Parathyroid adenoma (tissue), 2 donors: ENCODE measurements around the gene APPL2.

Experiments used
- H2AFZ ChIP-seq: fragments of 300-600 bp; sonication (generic); one replicate; pipeline ENCODE4 v1.7.0; 2017; ENCODE audit warnings: antibody characterized with exemption, mild to moderate bottlenecking
- H3K27ac ChIP-seq: fragments of 300-600 bp; sonication (generic); one replicate; pipeline ENCODE4 v1.7.0; 2017
- H3K27me3 ChIP-seq: fragments of 300-600 bp; sonication (generic); one replicate; pipeline ENCODE4 v1.7.0; 2017; ENCODE audit warnings: low read length; ENCODE audit not compliant: control insufficient read depth, insufficient read depth
- H3K36me3 ChIP-seq: fragments of 300-600 bp; sonication (generic); one replicate; pipeline ENCODE4 v1.7.0; 2017; ENCODE audit warnings: low read length; ENCODE audit not compliant: control insufficient read depth, insufficient read depth
- H3K4me1 ChIP-seq: fragments of 300-600 bp; sonication (generic); one replicate; pipeline ENCODE4 v1.7.0; 2017; ENCODE audit warnings: control low read depth
- H3K4me2 ChIP-seq: fragments of 300-600 bp; sonication (generic); one replicate; pipeline ENCODE4 v1.7.0; 2017; ENCODE audit warnings: low read length
- H3K4me3 ChIP-seq: fragments of 300-600 bp; sonication (generic); one replicate; pipeline ENCODE4 v1.7.0; 2017; ENCODE audit warnings: low read depth, low read length
- H3K79me2 ChIP-seq: fragments of 300-600 bp; sonication (generic); one replicate; pipeline ENCODE4 v1.7.0; 2017; ENCODE audit warnings: control low read depth
- H3K9ac ChIP-seq: fragments of 300-600 bp; sonication (generic); one replicate; pipeline ENCODE4 v1.7.0; 2017; ENCODE audit warnings: mild to moderate bottlenecking
- H3K9me3 ChIP-seq: fragments of 300-600 bp; sonication (generic); one replicate; pipeline ENCODE4 v1.7.0; 2017; ENCODE audit warnings: low read length; ENCODE audit not compliant: control insufficient read depth
- TF ChIP-seq, protein P1 (sequence below): fragments of 300-600 bp; sonication (generic); IDR thresholded peaks from one replicate; pipeline ENCODE4 v1.7.0; 2017; ENCODE audit warnings: antibody characterized with exemption, mild to moderate bottlenecking
- donor health status: primary hyperparathyroidism.

Gene APPL2

DNA sequence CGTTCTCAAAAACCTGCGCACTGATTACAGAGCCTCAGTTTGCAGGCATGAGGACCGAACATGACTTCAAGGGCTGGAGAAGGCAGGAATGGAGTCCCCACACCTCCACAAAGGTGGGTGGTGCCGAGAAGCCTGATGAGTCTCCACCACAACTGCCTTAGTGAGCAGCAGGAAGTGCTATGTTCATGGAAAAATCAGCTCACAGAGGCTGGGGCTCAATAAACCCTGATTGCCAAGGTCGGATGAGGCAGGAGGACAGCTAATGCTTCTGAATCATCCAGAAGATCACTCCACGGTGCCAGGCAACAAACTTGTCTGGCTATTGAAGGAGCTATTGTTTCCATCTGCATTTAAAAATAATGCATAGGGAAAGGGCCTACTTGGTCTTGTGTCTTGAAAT is 31.1 kb downstream of the APPL2 start:
- no peak overlapping the region for H3K4me2 ChIP-seq
- no peak overlapping the region for H3K4me3 ChIP-seq
- H3K27me3 ChIP-seq = no peaks in the 10 kb centered on the region
- no peaks in the 10 kb centered on the region for H3K36me3 ChIP-seq
- H3K9me3 ChIP-seq = no peaks in the 10 kb centered on the region
- H3K79me2 ChIP-seq = no peaks in the 10 kb centered on the region
- TF ChIP-seq, protein P1, sequence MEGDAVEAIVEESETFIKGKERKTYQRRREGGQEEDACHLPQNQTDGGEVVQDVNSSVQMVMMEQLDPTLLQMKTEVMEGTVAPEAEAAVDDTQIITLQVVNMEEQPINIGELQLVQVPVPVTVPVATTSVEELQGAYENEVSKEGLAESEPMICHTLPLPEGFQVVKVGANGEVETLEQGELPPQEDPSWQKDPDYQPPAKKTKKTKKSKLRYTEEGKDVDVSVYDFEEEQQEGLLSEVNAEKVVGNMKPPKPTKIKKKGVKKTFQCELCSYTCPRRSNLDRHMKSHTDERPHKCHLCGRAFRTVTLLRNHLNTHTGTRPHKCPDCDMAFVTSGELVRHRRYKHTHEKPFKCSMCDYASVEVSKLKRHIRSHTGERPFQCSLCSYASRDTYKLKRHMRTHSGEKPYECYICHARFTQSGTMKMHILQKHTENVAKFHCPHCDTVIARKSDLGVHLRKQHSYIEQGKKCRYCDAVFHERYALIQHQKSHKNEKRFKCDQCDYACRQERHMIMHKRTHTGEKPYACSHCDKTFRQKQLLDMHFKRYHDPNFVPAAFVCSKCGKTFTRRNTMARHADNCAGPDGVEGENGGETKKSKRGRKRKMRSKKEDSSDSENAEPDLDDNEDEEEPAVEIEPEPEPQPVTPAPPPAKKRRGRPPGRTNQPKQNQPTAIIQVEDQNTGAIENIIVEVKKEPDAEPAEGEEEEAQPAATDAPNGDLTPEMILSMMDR = no peak
- H2AFZ ChIP-seq = no peak overlapping the region
- no peaks in the 10 kb centered on the region for H3K4me1 ChIP-seq
- no peak overlapping the region for H3K27ac ChIP-seq
- H3K9ac ChIP-seq = no peak overlapping the region

DNA sequence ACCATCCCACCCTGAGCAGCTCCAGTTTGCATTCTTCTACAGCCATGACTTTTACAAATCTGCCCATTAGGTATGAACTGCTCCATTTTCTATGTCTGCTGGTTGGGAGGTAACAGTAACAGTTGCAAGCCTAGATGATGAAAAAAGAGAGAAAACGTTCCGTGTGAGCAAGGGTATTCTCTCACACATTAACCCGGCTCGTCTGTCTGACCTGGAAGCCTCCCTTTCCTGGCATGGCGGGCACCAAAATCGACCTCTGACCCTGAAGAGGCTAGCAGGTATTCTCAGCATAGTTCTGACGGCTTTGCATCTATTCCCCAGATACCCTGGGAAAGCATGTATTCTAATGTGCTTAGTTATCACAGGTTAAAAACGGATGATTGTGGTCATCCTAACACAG is 31.8 kb downstream of the APPL2 start:
- Histone ChIP-seq H2AFZ (no peak overlapping the region), H3K27ac (no peak overlapping the region), H3K4me1 (no peaks in the 10 kb centered on the region), H3K79me2 (no peaks in the 10 kb centered on the region), H3K9ac (no peak overlapping the region), H3K36me3 (no peaks in the 10 kb centered on the region), H3K9me3 (no peaks in the 10 kb centered on the region), H3K27me3 (no peaks in the 10 kb centered on the region), H3K4me3 (no peak overlapping the region), H3K4me2 (no peak overlapping the region)
- TF ChIP-seq, protein P1 = no peak

DNA sequence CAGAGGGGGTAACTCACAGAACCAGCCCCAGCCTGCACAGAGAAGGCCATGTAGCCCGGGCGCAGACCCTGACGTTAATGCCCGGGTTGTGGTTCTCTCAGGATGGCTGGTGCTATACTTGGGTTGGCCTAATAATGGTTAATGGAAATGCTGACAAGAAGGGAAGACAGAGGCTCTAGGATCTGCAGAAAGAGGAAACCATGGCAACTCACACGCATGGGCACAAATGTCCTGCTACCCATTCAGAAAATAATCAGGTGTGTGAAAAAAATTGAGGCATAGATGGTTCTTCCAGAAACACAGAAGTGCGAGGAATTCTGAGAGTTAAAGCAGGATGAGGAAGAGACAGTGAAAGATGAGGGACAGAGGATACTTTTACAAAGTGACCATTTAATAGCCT is 33.8 kb downstream of the APPL2 start:
- H3K4me2 ChIP-seq = peak overlapping the region; percentile 17
- no peaks in the 10 kb centered on the region for H3K79me2 ChIP-seq
- no peaks in the 10 kb centered on the region for H3K9me3 ChIP-seq
- no peak overlapping the region for H3K9ac ChIP-seq
- H3K27me3 ChIP-seq = no peaks in the 10 kb centered on the region
- H3K4me3 ChIP-seq = no peak overlapping the region
- no peak overlapping the region for H3K27ac ChIP-seq
- TF ChIP-seq, protein P1 = no peak
- no peaks in the 10 kb centered on the region for H3K4me1 ChIP-seq
- no peak overlapping the region for H2AFZ ChIP-seq
- no peaks in the 10 kb centered on the region for H3K36me3 ChIP-seq

DNA sequence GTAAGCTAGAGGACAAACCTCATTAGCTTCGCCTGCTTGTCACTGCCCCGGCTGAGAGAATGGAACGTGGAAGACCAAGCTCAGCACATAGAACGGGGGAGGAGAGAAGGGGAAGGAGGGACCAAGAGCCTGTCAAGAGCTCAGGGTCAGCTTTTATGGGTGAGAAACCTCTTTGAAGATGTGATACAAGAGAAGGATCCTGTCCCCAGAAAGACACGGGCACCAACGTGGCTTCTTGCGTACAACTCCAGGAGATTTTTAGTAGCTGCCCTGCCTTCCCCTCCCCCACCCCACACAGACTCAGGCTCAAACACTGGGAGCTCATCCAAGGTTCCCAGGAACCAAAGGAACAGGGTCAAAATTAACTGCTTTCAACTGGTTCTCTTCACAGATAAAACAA is 34.7 kb downstream of the APPL2 start:
- no peaks in the 10 kb centered on the region for H3K79me2 ChIP-seq
- H3K9ac ChIP-seq = no peak overlapping the region
- TF ChIP-seq, protein P1 = no peak
- H3K4me3 ChIP-seq = no peak overlapping the region
- H3K27ac ChIP-seq = no peak overlapping the region
- no peaks in the 10 kb centered on the region for H3K27me3 ChIP-seq
- no peaks in the 10 kb centered on the region for H3K9me3 ChIP-seq
- H3K4me2 ChIP-seq = no peak overlapping the region
- no peak overlapping the region for H2AFZ ChIP-seq
- no peaks in the 10 kb centered on the region for H3K36me3 ChIP-seq
- H3K4me1 ChIP-seq = no peaks in the 10 kb centered on the region

DNA sequence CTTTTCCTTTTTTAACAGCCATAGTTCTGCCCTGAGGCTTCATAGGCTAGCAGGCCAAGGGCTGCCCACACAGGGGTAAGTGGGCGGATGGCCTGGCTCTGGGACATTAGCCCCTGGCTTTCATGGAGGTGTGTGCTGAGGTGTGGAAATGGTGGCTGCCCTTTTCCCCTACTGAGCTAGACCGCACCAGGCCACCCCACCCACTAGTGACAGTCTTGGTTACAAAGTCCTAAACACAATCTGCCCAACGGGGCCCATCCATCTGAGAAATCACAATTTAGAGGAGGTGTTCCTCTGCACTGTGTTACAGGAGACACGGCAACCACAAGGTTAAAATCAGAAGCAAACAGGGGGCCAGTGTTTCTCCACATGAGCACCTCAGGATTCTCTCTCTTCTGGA is 35.6 kb downstream of the APPL2 start:
- Histone ChIP-seq H3K4me3 (no peak overlapping the region), H3K4me1 (no peaks in the 10 kb centered on the region), H3K36me3 (no peaks in the 10 kb centered on the region), H3K4me2 (no peak overlapping the region), H3K79me2 (no peaks in the 10 kb centered on the region), H3K27ac (no peak overlapping the region), H2AFZ (no peak overlapping the region), H3K27me3 (no peaks in the 10 kb centered on the region), H3K9ac (no peak overlapping the region), H3K9me3 (no peaks in the 10 kb centered on the region)
- TF ChIP-seq, protein P1 = no peak
